ENCODE results near the gene PLA2G4B.
A peak's percentile ranks its signal among the peaks of the same experiment; 100 is the strongest.

The PLA2G4B gene

DNA sequence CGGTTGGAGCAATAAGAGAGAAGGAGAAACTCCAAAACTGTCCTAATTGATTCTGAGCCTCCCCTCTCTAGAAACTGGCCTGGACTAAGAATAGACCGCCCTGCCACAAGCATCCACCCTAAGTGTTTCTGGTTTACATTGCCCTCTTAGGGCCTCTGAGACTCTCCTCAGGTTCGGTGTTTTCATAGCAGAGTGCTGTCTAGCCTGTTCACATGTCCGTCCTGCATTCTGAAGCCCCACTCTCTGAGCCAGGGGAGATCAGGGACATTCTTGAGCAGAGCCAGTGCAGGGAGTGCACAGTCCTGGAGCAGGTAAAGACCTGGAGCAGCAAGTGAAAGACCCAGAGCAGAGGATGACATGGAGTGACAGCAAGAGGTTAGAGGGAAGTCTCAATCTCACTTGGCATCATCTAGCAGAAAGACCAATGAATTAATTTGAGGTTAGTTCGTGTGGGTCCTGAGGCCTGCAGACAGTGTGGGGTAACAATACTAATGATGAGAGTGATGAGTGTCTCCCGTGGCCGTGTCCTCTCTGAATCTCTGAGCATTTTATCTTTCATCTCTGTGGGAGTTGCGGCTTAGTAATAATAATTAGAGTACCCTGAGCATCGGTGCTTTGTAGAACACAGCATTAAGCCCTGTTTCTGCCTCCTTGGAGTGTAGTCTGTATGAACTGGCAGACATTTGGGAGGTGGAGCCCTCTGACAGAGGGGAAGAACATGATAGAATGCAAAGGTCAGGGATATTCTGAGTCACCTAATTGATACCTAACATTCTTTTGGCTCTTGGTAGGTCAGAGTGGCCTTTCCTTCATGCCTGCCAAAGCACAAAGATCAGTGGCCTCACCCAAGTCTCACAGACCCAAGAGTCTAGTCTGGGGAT lies 39.8 kb upstream of the PLA2G4B start:
- Histone ChIP-seq H3K9ac (ENCODE audit: low read depth, low read length) (no peak overlapping the region), H3K4me2 (ENCODE audit: low read length) (peak overlapping the region; percentile 22), H3K4me1 (ENCODE audit: control insufficient read depth, insufficient read depth, low read length) (peaks cover 45% of the 10 kb centered on the region), H3K27me3 (ENCODE audit: control insufficient read depth, insufficient read depth, low read length) (no peaks in the 10 kb centered on the region), H3K4me3 (ENCODE audit: low read length) (no peak overlapping the region), H3K9me3 (replicated peaks; ENCODE audit: low read length) (no peaks in the 10 kb centered on the region), H3K36me3 (ENCODE audit: insufficient read depth, low read length) (peaks cover 15% of the 10 kb centered on the region)

GRCh38 chr15:41799488-41799805 lies 39.2 kb upstream of the PLA2G4B start:
- H3K4me1 ChIP-seq (ENCODE audit: control insufficient read depth, insufficient read depth, low read length): peaks cover 45% of the 10 kb centered on the region
- H3K4me2 ChIP-seq (ENCODE audit: low read length): peak overlapping the region; percentile 22
- no peak overlapping the region for H3K4me3 ChIP-seq (ENCODE audit: low read length)
- no peaks in the 10 kb centered on the region for H3K9me3 ChIP-seq (replicated peaks; ENCODE audit: low read length)
- H3K36me3 ChIP-seq (ENCODE audit: insufficient read depth, low read length): peaks cover 15% of the 10 kb centered on the region
- H3K9ac ChIP-seq (ENCODE audit: low read depth, low read length): no peak overlapping the region
- no peaks in the 10 kb centered on the region for H3K27me3 ChIP-seq (ENCODE audit: control insufficient read depth, insufficient read depth, low read length)

DNA sequence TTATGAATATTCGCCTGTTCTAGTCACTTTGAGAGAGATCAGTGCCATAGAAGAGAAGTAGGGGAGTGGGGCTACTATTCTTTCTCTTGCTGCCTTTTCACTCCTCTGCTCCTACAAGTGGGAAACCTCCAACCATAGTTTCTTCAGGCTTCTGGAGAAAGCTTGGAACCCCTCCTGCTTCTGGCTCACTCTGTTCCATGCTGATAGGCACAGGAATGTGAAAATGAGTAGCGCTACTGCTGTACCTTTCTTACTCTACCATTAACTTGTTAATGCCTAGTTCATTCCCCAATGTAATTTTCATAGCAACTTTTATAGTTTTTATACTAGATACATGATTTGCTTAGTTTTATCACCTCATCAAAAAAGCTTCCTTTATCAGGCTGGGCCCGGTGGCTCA lies 37.5 kb upstream of the PLA2G4B start:
- H3K4me1 ChIP-seq (ENCODE audit: control insufficient read depth, insufficient read depth, low read length): peaks cover 40% of the 10 kb centered on the region

GRCh38 chr15:41801850-41802455 lies 36.7 kb upstream of the PLA2G4B start:
- H3K36me3 ChIP-seq (ENCODE audit: insufficient read depth, low read length): peaks cover 22% of the 10 kb centered on the region
- H3K4me3 ChIP-seq (ENCODE audit: low read length): no peak overlapping the region
- no peaks in the 10 kb centered on the region for H3K9me3 ChIP-seq (replicated peaks; ENCODE audit: low read length)
- no peaks in the 10 kb centered on the region for H3K27me3 ChIP-seq (ENCODE audit: control insufficient read depth, insufficient read depth, low read length)
- H3K4me2 ChIP-seq (ENCODE audit: low read length): no peak overlapping the region
- H3K4me1 ChIP-seq (ENCODE audit: control insufficient read depth, insufficient read depth, low read length): peaks cover 32% of the 10 kb centered on the region
- H3K9ac ChIP-seq (ENCODE audit: low read depth, low read length): no peak overlapping the region

More for the DNA sequence above, 37.5 kb upstream of the PLA2G4B start:
- H3K36me3 ChIP-seq (ENCODE audit: insufficient read depth, low read length): peaks cover 22% of the 10 kb centered on the region
- no peaks in the 10 kb centered on the region for H3K27me3 ChIP-seq (ENCODE audit: control insufficient read depth, insufficient read depth, low read length)
- H3K9ac ChIP-seq (ENCODE audit: low read depth, low read length): no peak overlapping the region
- no peak overlapping the region for H3K4me3 ChIP-seq (ENCODE audit: low read length)
- H3K4me2 ChIP-seq (ENCODE audit: low read length): no peak overlapping the region
- no peaks in the 10 kb centered on the region for H3K9me3 ChIP-seq (replicated peaks; ENCODE audit: low read length)

GRCh38 chr15:41804361-41804760 lies 34.3 kb upstream of the PLA2G4B start:
- Histone ChIP-seq H3K27me3 (ENCODE audit: control insufficient read depth, insufficient read depth, low read length) (no peaks in the 10 kb centered on the region), H3K4me3 (ENCODE audit: low read length) (no peak overlapping the region), H3K36me3 (ENCODE audit: insufficient read depth, low read length) (peaks cover 22% of the 10 kb centered on the region), H3K9me3 (replicated peaks; ENCODE audit: low read length) (no peaks in the 10 kb centered on the region), H3K4me1 (ENCODE audit: control insufficient read depth, insufficient read depth, low read length) (peaks cover 22% of the 10 kb centered on the region), H3K9ac (ENCODE audit: low read depth, low read length) (no peak overlapping the region), H3K4me2 (ENCODE audit: low read length) (no peak overlapping the region)

- Histone ChIP-seq H3K36me3 (ENCODE audit: insufficient read depth, low read length) (peaks cover 16% of the 10 kb centered on the region), H3K27me3 (ENCODE audit: control insufficient read depth, insufficient read depth, low read length) (no peaks in the 10 kb centered on the region), H3K9ac (ENCODE audit: low read depth, low read length) (no peak overlapping the region), H3K9me3 (replicated peaks; ENCODE audit: low read length) (no peaks in the 10 kb centered on the region), H3K4me1 (ENCODE audit: control insufficient read depth, insufficient read depth, low read length) (peaks cover 23% of the 10 kb centered on the region), H3K4me3 (ENCODE audit: low read length) (no peak overlapping the region), H3K4me2 (ENCODE audit: low read length) (no peak overlapping the region)
Observed at GRCh38 chr15:41804916-41805666, 33.6 kb upstream of the PLA2G4B start.

DNA sequence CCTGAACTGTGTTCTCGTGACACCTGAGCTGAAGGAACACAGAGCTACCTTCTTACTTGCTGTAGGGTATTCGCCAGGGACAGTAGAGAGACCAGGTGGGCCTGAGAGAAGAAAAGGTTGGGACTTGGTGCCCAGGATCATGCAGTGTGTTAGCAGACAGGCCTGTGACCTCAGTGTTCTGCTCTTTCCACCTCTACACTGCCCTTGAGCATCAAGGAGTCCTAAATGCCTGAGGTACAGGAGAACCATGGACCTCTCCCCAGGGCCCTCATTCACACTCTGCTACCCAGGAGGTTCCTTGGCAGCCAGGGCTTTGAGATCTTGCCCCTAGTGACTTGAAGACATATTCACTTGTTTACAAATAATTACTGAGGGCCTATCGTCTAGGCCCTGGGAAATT lies 32.9 kb upstream of the PLA2G4B start:
- Histone ChIP-seq H3K4me3 (ENCODE audit: low read length) (no peak overlapping the region), H3K9ac (ENCODE audit: low read depth, low read length) (no peak overlapping the region), H3K4me1 (ENCODE audit: control insufficient read depth, insufficient read depth, low read length) (peaks cover 23% of the 10 kb centered on the region), H3K9me3 (replicated peaks; ENCODE audit: low read length) (no peaks in the 10 kb centered on the region), H3K4me2 (ENCODE audit: low read length) (no peak overlapping the region), H3K27me3 (ENCODE audit: control insufficient read depth, insufficient read depth, low read length) (no peaks in the 10 kb centered on the region), H3K36me3 (ENCODE audit: insufficient read depth, low read length) (peaks cover 10% of the 10 kb centered on the region)

DNA sequence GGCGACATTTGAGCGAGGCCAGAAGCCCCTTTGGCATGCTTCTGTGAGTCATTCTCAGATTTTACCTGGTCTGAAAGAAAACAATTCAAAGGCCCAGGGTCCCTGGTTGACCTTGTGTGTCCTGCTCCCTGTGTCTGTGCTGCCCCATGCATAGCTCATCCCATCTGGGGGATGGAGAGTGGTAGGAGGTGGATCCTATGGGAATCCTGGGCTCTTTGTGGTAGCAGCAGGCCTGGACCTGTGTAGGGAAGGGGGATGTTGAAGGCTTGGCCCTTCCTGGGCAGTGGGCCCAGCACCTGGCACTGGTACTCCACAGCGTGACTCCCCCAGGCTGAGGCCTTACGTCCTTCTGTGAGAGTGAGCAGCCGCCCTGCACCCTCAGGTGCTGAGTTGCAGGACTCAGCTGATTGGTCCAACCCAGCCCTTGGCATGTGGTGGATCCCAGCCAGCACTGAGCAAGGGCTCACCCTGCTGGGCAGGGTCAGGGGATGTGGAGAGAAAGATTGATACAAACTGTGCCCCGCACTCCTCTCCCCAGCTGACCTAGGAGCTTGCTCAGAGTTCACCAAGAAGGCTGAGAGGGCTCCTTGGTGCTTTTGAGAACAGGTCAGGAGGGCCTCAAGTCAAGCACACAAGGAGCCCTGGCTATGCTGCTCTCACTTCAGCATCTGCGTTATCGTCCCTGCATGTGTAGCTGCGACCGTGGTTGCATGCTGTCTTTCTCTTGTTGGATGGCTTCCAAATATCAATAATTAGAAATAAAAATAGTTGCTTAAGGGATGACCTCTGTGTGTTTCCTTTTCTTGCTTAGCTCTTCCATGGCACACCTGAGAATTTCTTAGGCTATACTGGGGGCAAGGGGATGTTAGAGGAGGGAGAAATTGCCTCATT lies 32.1 kb upstream of the PLA2G4B start:
- Histone ChIP-seq H3K27me3 (ENCODE audit: control insufficient read depth, insufficient read depth, low read length) (no peaks in the 10 kb centered on the region), H3K9ac (ENCODE audit: low read depth, low read length) (no peak overlapping the region), H3K4me3 (ENCODE audit: low read length) (no peak overlapping the region), H3K4me1 (ENCODE audit: control insufficient read depth, insufficient read depth, low read length) (peaks cover 23% of the 10 kb centered on the region), H3K9me3 (replicated peaks; ENCODE audit: low read length) (no peaks in the 10 kb centered on the region), H3K4me2 (ENCODE audit: low read length) (no peak overlapping the region), H3K36me3 (ENCODE audit: insufficient read depth, low read length) (peaks cover 8% of the 10 kb centered on the region)

- H3K4me1 ChIP-seq (ENCODE audit: control insufficient read depth, insufficient read depth, low read length): peaks cover 11% of the 10 kb centered on the region
- H3K9ac ChIP-seq (ENCODE audit: low read depth, low read length): no peak overlapping the region
- H3K4me2 ChIP-seq (ENCODE audit: low read length): peak overlapping the region; percentile 28
- H3K4me3 ChIP-seq (ENCODE audit: low read length): no peak overlapping the region
- H3K27me3 ChIP-seq (ENCODE audit: control insufficient read depth, insufficient read depth, low read length): no peaks in the 10 kb centered on the region
- peaks cover 24% of the 10 kb centered on the region for H3K36me3 ChIP-seq (ENCODE audit: insufficient read depth, low read length)
- no peaks in the 10 kb centered on the region for H3K9me3 ChIP-seq (replicated peaks; ENCODE audit: low read length)
Observed at GRCh38 chr15:41809121-41809520, 29.5 kb upstream of the PLA2G4B start.

DNA sequence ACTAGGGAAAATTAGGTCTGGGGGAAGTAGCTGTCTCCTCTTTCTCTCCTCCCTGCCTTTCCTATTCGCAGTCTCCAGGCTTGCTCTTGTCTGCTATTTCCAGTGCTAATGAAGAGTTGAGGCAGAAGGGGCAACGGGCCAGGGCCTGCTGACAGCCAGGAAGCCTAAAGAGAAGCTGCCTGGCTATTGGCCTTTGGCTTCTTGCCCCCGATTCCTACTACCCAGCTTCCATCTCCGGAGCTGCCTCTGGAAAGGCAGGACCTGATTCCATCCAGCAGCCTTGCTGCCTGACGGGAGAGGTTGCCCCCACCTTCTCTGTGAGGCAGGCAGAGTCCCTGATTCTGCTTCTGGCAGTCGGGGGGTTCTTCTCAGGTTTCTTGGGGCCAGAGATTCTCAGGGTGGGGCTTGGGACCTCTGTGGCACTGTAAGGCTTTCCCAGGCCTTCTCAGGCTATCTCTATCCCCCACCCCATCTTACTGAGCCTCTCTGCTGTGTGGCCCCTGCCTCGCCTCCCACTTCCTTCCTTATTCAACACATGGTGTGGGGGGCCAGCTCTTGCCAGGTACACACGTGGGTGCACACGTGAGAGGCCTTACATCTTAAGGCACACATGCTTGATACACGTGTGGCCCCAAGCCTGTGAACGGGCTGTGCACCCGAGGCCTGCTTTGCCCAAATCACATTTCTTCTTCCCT lies 29.0 kb upstream of the PLA2G4B start:
- Histone ChIP-seq H3K9me3 (replicated peaks; ENCODE audit: low read length) (no peaks in the 10 kb centered on the region), H3K4me2 (ENCODE audit: low read length) (peak overlapping the region; percentile 28), H3K4me3 (ENCODE audit: low read length) (no peak overlapping the region), H3K9ac (ENCODE audit: low read depth, low read length) (no peak overlapping the region), H3K4me1 (ENCODE audit: control insufficient read depth, insufficient read depth, low read length) (peaks cover 11% of the 10 kb centered on the region), H3K36me3 (ENCODE audit: insufficient read depth, low read length) (peaks cover 27% of the 10 kb centered on the region), H3K27me3 (ENCODE audit: control insufficient read depth, insufficient read depth, low read length) (no peaks in the 10 kb centered on the region)
